GM21447 (cell line): ENCODE measurements around the gene CMSS1.
A peak's percentile ranks its signal among the peaks of the same experiment; 100 is the strongest.

Source experiments
- ATAC-seq: cut with Tn5 transposase; IDR thresholded peaks from one replicate; pipeline ENCODE4 v1.9.1; 2021; ENCODE audit not compliant: unreplicated experiment

The CMSS1 gene

GRCh38 chr3:99874237-99875002 is 56.8 kb downstream of the CMSS1 start:
- ATAC-seq: no peak

GRCh38 chr3:99875581-99875928 is 57.9 kb downstream of the CMSS1 start:
- no peak for ATAC-seq

- ATAC-seq: peak; percentile 75
These were observed 58.5 kb downstream of the CMSS1 start for GRCh38 chr3:99875929-99876841.

- ATAC-seq: no peak
These were observed 59.4 kb downstream of the CMSS1 start for GRCh38 chr3:99877031-99877579.

- peak; percentile 59 for ATAC-seq
These were observed 60.3 kb downstream of the CMSS1 start for GRCh38 chr3:99878005-99878404.

GRCh38 chr3:99879275-99879674 is 61.6 kb downstream of the CMSS1 start:
- ATAC-seq: no peak

GRCh38 chr3:99881121-99881524 is 63.5 kb downstream of the CMSS1 start:
- ATAC-seq: no peak

GRCh38 chr3:99882436-99883137 is 64.9 kb downstream of the CMSS1 start:
- ATAC-seq: no peak

GRCh38 chr3:99883138-99883461 is 65.4 kb downstream of the CMSS1 start:
- no peak for ATAC-seq

- no peak for ATAC-seq
These were observed 66.0 kb downstream of the CMSS1 start for GRCh38 chr3:99883693-99884092.

- no peak for ATAC-seq
These were observed 66.8 kb downstream of the CMSS1 start for GRCh38 chr3:99884484-99884883.

GRCh38 chr3:99885085-99885484 is 67.4 kb downstream of the CMSS1 start:
- ATAC-seq: no peak

GRCh38 chr3:99885851-99886250 is 68.2 kb downstream of the CMSS1 start:
- ATAC-seq: no peak

- no peak for ATAC-seq
These were observed 74.1 kb downstream of the CMSS1 start for GRCh38 chr3:99891610-99892285.

- no peak for ATAC-seq
These were observed 74.7 kb downstream of the CMSS1 start for GRCh38 chr3:99892332-99892731.

GRCh38 chr3:99895131-99895696 is 77.6 kb downstream of the CMSS1 start:
- no peak for ATAC-seq

GRCh38 chr3:99895703-99896441 is 78.2 kb downstream of the CMSS1 start:
- ATAC-seq: no peak

- ATAC-seq: no peak
These were observed 78.8 kb downstream of the CMSS1 start for GRCh38 chr3:99896482-99896881.

- no peak for ATAC-seq
These were observed 81.9 kb downstream of the CMSS1 start for GRCh38 chr3:99899603-99900002.

- ATAC-seq: no peak
These were observed 82.6 kb downstream of the CMSS1 start for GRCh38 chr3:99900248-99900647.
